Ammon's horn (tissue), 1 donor: ENCODE measurements around the gene GNG12.

Experiments used
- DNase-seq: peaks from one replicate; pipeline ENCODE4 v3.0.0-alpha.2; 2016; ENCODE audit warnings: low spot score

Gene GNG12

DNA sequence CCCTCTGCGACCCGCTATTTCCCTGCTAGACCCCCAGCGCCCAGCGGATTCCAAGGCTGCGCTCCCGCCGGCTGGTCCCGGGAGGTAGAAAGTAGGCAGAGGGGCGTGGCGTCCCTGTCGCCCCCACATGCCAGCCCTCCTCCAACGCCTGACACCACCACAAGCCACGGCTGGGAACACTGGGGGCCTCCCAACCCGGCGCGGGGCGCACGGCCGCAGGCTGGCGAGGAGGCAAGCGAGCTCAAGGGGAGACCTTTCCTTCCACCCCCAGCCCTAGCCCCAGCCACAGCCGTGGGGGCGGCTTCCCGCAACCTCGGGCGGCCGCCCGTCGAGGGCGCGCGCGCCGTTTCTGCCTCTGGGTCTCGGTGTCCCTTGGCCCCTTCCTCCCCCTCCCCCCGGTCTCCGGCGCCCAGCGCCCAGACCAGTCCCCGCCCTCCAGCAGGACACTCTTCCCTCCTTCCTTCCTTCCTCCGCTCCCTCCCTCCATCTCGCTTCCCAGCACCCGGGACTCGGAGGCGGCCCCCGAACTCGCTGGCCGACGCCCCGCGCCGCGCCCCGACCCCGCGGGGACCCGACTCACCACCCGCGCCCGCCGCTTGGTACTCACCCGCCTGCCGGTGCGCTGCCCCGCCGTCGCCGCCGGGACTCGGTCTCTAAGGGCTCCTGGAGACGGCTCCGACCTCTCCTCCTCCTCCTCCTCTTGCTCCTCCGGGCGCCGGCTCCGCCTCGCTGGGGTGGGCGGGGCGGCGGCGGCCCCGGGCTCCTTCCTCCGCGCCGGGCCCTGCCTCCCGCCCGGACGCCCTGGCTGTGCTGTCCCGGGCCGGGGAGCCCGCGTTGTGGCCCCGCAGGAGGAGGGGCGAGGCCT, at the start of gene GNG12:
Gene GNG12, minus strand, starts transcription at position 731 of the 865 bp plus-strand sequence. CDS start 125,781 bp downstream, outside the sequence.
- DNase-seq: peak; percentile 37

- DNase-seq: no peak
These were observed 49.1 kb upstream of the GNG12 start for GRCh38 chr1:67882196-67882958.

DNA sequence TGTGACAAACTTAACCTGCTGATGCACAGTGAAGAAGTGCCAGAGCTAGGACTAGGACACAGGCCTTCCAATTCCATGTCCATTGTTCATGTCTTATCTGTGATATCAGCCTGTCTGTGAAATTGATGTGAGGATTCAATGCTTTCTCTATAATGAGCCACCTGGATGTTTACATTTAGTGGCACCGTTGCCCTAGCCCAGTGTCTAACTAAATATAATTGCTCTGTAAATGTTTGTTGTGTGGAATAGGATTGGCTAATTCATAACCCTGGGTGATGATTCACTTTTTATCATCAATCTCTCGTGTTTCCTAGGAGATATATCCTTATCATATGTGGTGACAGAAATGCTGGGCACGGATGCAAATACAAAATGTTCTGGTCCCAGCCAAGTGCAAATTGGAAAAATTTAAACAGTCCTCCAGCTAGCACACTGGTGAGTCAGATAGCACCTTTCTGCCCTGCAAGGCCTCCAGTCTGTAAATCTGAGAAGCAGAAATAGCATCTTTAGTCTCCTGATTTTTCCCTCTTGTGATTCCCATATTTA, 46.9 kb upstream of the GNG12 start:
- DNase-seq: peak; percentile 14

DNA sequence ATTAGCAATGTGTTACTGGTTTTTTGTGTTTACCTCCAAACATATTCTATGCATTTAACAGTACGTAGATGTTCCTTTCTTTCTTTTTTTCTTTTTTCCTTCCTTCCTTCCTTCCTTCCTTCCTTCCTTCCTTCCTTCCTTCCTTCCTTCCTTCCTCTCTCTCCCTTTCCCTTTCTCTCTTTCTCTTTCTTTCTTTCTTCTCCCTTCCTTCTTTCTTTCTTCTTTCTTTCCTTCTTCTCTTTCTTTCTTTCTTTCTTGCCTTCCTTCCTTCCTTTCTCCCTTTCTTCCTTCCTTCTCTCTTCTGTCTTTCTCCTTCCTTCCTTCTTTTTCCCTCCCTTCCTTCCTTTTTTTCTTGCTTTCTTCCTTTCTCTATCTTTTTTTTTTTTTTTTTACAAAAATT, 46.2 kb upstream of the GNG12 start:
- DNase-seq: no peak

DNA sequence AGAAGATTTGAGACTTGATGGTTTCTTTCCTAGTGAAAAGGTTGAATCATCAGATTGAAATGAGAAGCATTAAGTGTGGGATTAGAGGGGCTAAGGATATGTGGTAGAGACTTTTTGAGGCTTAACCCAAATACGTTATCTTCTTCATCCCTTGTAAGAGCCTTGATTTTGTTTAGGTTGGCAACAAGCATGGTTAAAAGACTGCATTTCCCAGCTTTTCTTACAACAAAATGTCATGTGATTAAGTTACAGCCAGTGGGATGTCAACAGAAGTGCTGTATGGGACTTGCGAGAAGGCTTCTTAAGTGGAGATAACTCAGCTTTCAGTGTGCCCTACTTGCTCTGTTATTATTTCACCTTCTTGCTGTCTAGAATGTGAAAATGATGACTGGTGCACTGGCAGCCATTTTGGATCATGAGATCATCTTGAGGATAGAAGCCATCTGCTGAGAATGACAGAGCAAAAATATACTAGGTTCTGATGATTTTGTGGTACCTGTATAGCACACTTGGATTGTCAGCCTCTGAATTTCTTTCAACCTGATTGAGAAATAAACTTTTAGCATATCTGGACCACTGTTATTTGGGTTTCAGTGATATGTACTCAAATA, 41.3 kb upstream of the GNG12 start:
- no peak for DNase-seq

DNA sequence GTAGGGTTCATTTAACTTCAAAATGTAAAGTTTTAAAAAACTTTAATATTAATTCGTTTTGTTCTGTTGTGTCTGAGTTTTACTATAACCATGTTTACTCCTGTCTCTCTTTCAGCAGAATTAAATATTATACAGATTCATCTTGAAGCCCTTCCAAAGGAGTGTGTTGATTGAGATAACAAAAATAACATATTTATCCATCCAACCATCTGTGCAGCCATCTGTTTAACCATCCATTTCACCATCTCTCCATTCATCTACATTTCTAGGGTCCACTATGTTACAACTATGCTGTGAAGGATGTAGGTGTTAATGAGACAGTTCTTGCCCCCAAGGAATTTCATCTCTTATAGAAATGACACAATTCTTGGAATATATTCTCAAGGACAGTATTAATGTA, 36.0 kb upstream of the GNG12 start:
- DNase-seq: no peak

- DNase-seq: no peak
These were observed 30.4 kb upstream of the GNG12 start for GRCh38 chr1:67863637-67864036.

- DNase-seq: no peak
These were observed 29.4 kb upstream of the GNG12 start for GRCh38 chr1:67862685-67863084.

- no peak for DNase-seq
These were observed 28.7 kb upstream of the GNG12 start for GRCh38 chr1:67861856-67862516.

GRCh38 chr1:67860776-67861175, 27.5 kb upstream of the GNG12 start:
- DNase-seq: no peak

GRCh38 chr1:67856921-67857320, 23.7 kb upstream of the GNG12 start:
- DNase-seq: no peak

GRCh38 chr1:67855961-67856360, 22.7 kb upstream of the GNG12 start:
- DNase-seq: no peak

DNA sequence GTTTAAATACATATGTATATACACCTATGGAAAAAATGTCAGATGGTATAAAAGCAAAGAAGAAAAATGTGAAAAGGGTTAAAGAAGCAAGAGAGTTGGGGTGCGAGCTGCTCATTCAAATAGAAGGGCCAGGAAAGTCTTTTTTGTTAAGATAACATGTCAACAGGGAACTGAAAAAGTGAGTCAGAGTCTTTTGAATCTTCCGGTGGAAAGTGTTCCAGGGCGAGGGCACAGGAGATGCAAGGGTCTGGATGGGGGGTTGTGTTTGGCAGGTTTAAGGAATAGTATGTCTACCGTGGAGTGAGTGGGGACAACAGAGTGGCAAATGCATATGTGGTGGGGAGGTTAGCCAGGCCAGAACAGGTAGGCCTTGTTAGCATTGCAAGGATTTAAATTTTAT, 22.2 kb upstream of the GNG12 start:
- DNase-seq: no peak

GRCh38 chr1:67853704-67854103, 20.4 kb upstream of the GNG12 start:
- DNase-seq: peak; percentile 59

GRCh38 chr1:67851800-67852199, 18.5 kb upstream of the GNG12 start:
- no peak for DNase-seq

- peak; percentile 14 for DNase-seq
These were observed 17.4 kb upstream of the GNG12 start for GRCh38 chr1:67850611-67851075.

- peak; percentile 15 for DNase-seq
These were observed 16.9 kb upstream of the GNG12 start for GRCh38 chr1:67850151-67850551.

GRCh38 chr1:67847466-67847865, 14.2 kb upstream of the GNG12 start:
- DNase-seq: no peak

- no peak for DNase-seq
These were observed 13.3 kb upstream of the GNG12 start for GRCh38 chr1:67846538-67846937.

DNA sequence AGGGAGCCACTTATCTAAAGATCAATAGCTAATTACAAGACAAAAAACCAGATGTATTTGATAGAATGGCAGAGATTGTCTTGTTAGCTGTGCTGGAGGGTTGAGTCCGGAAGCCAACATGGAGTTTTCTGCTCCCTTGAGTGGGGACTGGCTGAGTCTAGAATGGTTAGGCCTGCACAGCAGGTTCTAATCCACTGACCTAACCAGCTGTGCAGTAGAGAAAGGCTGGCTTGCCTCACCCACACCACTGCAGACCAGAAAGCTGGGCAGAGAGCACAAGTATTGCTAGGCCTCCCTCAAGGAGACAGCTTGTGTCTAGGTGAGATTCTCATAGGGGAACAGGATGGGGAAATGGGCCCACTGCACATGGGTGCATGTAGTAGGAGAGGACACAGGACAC, 11.7 kb upstream of the GNG12 start:
- DNase-seq: no peak

- no peak for DNase-seq
These were observed 10.5 kb upstream of the GNG12 start for GRCh38 chr1:67843746-67844145.

- DNase-seq: no peak
These were observed 10.1 kb upstream of the GNG12 start for GRCh38 chr1:67843331-67843730.
